Activated naive CD8-positive, alpha-beta T cell treated with anti-CD3 and anti-CD28 coated beads, Interleukin-2, amount 50 U/mL, for 24 hours (primary cell): ENCODE measurements around the gene PCDHB7.
A peak's percentile ranks its signal among the peaks of the same experiment; 100 is the strongest.
"Not testable (repeated sequence)": the region's sequence is repeated elsewhere in the genome, so short reads cannot be mapped to it uniquely, and the experiment has no call there.

ENCODE experiments used
- ATAC-seq: fragments of 150-1000 bp; cut with Tn5 transposase; one replicate; pipeline ENCODE4 v1.10.0; 2021
- DNase-seq: peaks from one replicate; pipeline ENCODE4 v3.0.0; 2021
- H3K27ac Mint-ChIP-seq: one replicate; pipeline ENCODE4 v1.8.0; 2021; ENCODE audit warnings: mild to moderate bottlenecking, mixed read lengths
- H3K27me3 Mint-ChIP-seq: one replicate; pipeline ENCODE4 v1.8.0; 2021; ENCODE audit warnings: mixed read lengths
- H3K36me3 Mint-ChIP-seq: one replicate; pipeline ENCODE4 v1.8.0; 2021; ENCODE audit warnings: low read depth, mixed read lengths
- H3K4me1 Mint-ChIP-seq: one replicate; pipeline ENCODE4 v1.8.0; 2021; ENCODE audit warnings: mixed read lengths
- H3K4me3 Mint-ChIP-seq: one replicate; pipeline ENCODE4 v1.8.0; 2021; ENCODE audit warnings: mild to moderate bottlenecking, moderate library complexity, mixed read lengths
- H3K9me3 Mint-ChIP-seq: one replicate; pipeline ENCODE4 v1.8.0; 2021; ENCODE audit warnings: mixed read lengths

Gene PCDHB7

GRCh38 chr5:141172381-141173204, at the start of gene PCDHB7:
Gene PCDHB7 (plus strand): TSS chr5:141172644. CDS start chr5:141172836, 192 bp downstream.
- Mint-ChIP-seq H3K27ac (no peak within 1 kb of the TSS), H3K9me3 (peaks cover 24% of the 10 kb centered on the region), H3K27me3 (peaks cover 38% of the 10 kb centered on the region), H3K4me1 (no peaks in the 10 kb centered on the region), H3K4me3 (no peak within 1 kb of the TSS), H3K36me3 (peaks cover 5% of the 10 kb centered on the region)
- DNase-seq (peak; percentile 19), ATAC-seq (no peak)

GRCh38 chr5:141123396-141124135, 48.9 kb upstream of the PCDHB7 start:
- H3K27ac Mint-ChIP-seq, H3K36me3 Mint-ChIP-seq, H3K4me1 Mint-ChIP-seq, ATAC-seq, DNase-seq, H3K4me3 Mint-ChIP-seq: not testable (repeated sequence)
- H3K9me3 Mint-ChIP-seq, result peaks cover 15% of the 10 kb centered on the region
- H3K27me3 Mint-ChIP-seq, result peaks cover 22% of the 10 kb centered on the region

GRCh38 chr5:141127305-141127704, 45.1 kb upstream of the PCDHB7 start:
- H3K9me3 Mint-ChIP-seq, result peaks cover 6% of the 10 kb centered on the region
- H3K4me1 Mint-ChIP-seq, result no peaks in the 10 kb centered on the region
- H3K27ac Mint-ChIP-seq, result no peak overlapping the region
- DNase-seq (no peak), ATAC-seq (no peak)
- peaks cover 6% of the 10 kb centered on the region for H3K36me3 Mint-ChIP-seq
- no peak overlapping the region for H3K4me3 Mint-ChIP-seq
- peaks cover 18% of the 10 kb centered on the region for H3K27me3 Mint-ChIP-seq

GRCh38 chr5:141135030-141135717, 37.3 kb upstream of the PCDHB7 start, which contains the start of gene PCDHB5:
Gene PCDHB5 (plus strand): TSS chr5:141135206. CDS start chr5:141135435, 229 bp downstream.
- H3K27me3 Mint-ChIP-seq, result peaks cover 19% of the 10 kb centered on the region
- H3K9me3 Mint-ChIP-seq, result peaks cover 35% of the 10 kb centered on the region
- peaks cover 8% of the 10 kb centered on the region for H3K36me3 Mint-ChIP-seq
- DNase-seq (no peak), ATAC-seq (no peak)
- H3K4me3 Mint-ChIP-seq, result no peak within 1 kb of the TSS
- H3K27ac Mint-ChIP-seq, result no peak within 1 kb of the TSS
- no peaks in the 10 kb centered on the region for H3K4me1 Mint-ChIP-seq

GRCh38 chr5:141135718-141136266, 36.7 kb upstream of the PCDHB7 start:
- DNase-seq (no peak), ATAC-seq (no peak)
- Mint-ChIP-seq H3K27me3 (peaks cover 16% of the 10 kb centered on the region), H3K4me1 (no peaks in the 10 kb centered on the region), H3K36me3 (peaks cover 8% of the 10 kb centered on the region), H3K9me3 (peaks cover 35% of the 10 kb centered on the region), H3K27ac (no peak overlapping the region), H3K4me3 (no peak overlapping the region)

GRCh38 chr5:141137346-141137745, 35.1 kb upstream of the PCDHB7 start:
- H3K27ac Mint-ChIP-seq, ATAC-seq, DNase-seq, H3K4me3 Mint-ChIP-seq, H3K4me1 Mint-ChIP-seq: not testable (repeated sequence)
- peaks cover 35% of the 10 kb centered on the region for H3K9me3 Mint-ChIP-seq
- peaks cover 11% of the 10 kb centered on the region for H3K36me3 Mint-ChIP-seq
- H3K27me3 Mint-ChIP-seq, result peaks cover 22% of the 10 kb centered on the region

- Mint-ChIP-seq H3K27me3 (peaks cover 33% of the 10 kb centered on the region), H3K9me3 (peaks cover 16% of the 10 kb centered on the region), H3K36me3 (peaks cover 10% of the 10 kb centered on the region), H3K4me1 (peaks cover 1% of the 10 kb centered on the region), H3K27ac (no peak within 1 kb of the TSS), H3K4me3 (no peak within 1 kb of the TSS)
- DNase-seq, result no peak
- no peak for ATAC-seq
Observed at GRCh38 chr5:141149812-141150211, 22.6 kb upstream of the PCDHB7 start, which contains the start of gene PCDHB6. Gene PCDHB6 (plus strand): TSS chr5:141150057. CDS start chr5:141150258, 201 bp downstream.

GRCh38 chr5:141150224-141150992, 22.0 kb upstream of the PCDHB7 start:
- no peak overlapping the region for H3K27ac Mint-ChIP-seq
- H3K27me3 Mint-ChIP-seq, result peaks cover 31% of the 10 kb centered on the region
- H3K4me1 Mint-ChIP-seq, result peaks cover 1% of the 10 kb centered on the region
- peaks cover 10% of the 10 kb centered on the region for H3K36me3 Mint-ChIP-seq
- ATAC-seq (no peak), DNase-seq (no peak)
- no peak overlapping the region for H3K4me3 Mint-ChIP-seq
- peaks cover 16% of the 10 kb centered on the region for H3K9me3 Mint-ChIP-seq

- ATAC-seq, result no peak
- Mint-ChIP-seq H3K27me3 (peaks cover 31% of the 10 kb centered on the region), H3K4me1 (peaks cover 1% of the 10 kb centered on the region), H3K36me3 (peaks cover 10% of the 10 kb centered on the region), H3K9me3 (peaks cover 16% of the 10 kb centered on the region), H3K4me3 (no peak overlapping the region), H3K27ac (no peak overlapping the region)
- DNase-seq, result no peak
Observed at GRCh38 chr5:141150993-141151325, 21.5 kb upstream of the PCDHB7 start.

- peaks cover 21% of the 10 kb centered on the region for H3K9me3 Mint-ChIP-seq
- DNase-seq, H3K4me1 Mint-ChIP-seq, H3K27ac Mint-ChIP-seq, H3K4me3 Mint-ChIP-seq, ATAC-seq: not testable (repeated sequence)
- peaks cover 10% of the 10 kb centered on the region for H3K36me3 Mint-ChIP-seq
- H3K27me3 Mint-ChIP-seq, result peaks cover 35% of the 10 kb centered on the region
Observed at GRCh38 chr5:141151632-141152031, 20.8 kb upstream of the PCDHB7 start.

- not testable (repeated sequence) for DNase-seq, H3K4me3 Mint-ChIP-seq, ATAC-seq, H3K4me1 Mint-ChIP-seq, H3K27ac Mint-ChIP-seq
- H3K9me3 Mint-ChIP-seq, result peaks cover 23% of the 10 kb centered on the region
- H3K27me3 Mint-ChIP-seq, result peaks cover 40% of the 10 kb centered on the region
- H3K36me3 Mint-ChIP-seq, result peaks cover 11% of the 10 kb centered on the region
Observed at GRCh38 chr5:141152096-141152495, 20.3 kb upstream of the PCDHB7 start.

- Mint-ChIP-seq H3K27me3 (peaks cover 42% of the 10 kb centered on the region), H3K9me3 (peaks cover 17% of the 10 kb centered on the region)
Observed at GRCh38 chr5:141155540-141156374, 16.7 kb upstream of the PCDHB7 start.

GRCh38 chr5:141157356-141157755, 15.1 kb upstream of the PCDHB7 start:
- H3K4me1 Mint-ChIP-seq, H3K27ac Mint-ChIP-seq, DNase-seq: not testable (repeated sequence)

More at GRCh38 chr5:141155540-141156374, 16.7 kb upstream of the PCDHB7 start:
- H3K4me1 Mint-ChIP-seq, result no peaks in the 10 kb centered on the region
- no peak overlapping the region for H3K4me3 Mint-ChIP-seq
- DNase-seq, result no peak
- no peak for ATAC-seq
- no peak overlapping the region for H3K27ac Mint-ChIP-seq
- H3K36me3 Mint-ChIP-seq, result peaks cover 12% of the 10 kb centered on the region

More at GRCh38 chr5:141157356-141157755, 15.1 kb upstream of the PCDHB7 start:
- Mint-ChIP-seq H3K9me3 (peaks cover 12% of the 10 kb centered on the region), H3K27me3 (peaks cover 38% of the 10 kb centered on the region)
- H3K36me3 Mint-ChIP-seq, H3K4me3 Mint-ChIP-seq, ATAC-seq: not testable (repeated sequence)
